ENCODE results near the gene TMA7B.

Gene TMA7B

GRCh38 chr22:40009951-40010671 is 49.9 kb downstream of the TMA7B start:
- Histone ChIP-seq H3K18ac (ENCODE audit: low read length) (peak overlapping the region; percentile 57), H3K56ac (ENCODE audit: low read length) (no peak overlapping the region), H3K4me3 (ENCODE audit: low read length) (no peak overlapping the region), H3K4ac (ENCODE audit: low read depth, low read length) (no peak overlapping the region), H4K8ac (ENCODE audit: low read depth, low read length) (no peak overlapping the region), H3K23ac (ENCODE audit: low read length) (no peak overlapping the region), H3K79me2 (ENCODE audit: control insufficient read depth, insufficient read depth, low read length) (peaks cover 4% of the 10 kb centered on the region), H4K5ac (ENCODE audit: low read length) (no peak overlapping the region), H3K79me1 (ENCODE audit: low read length) (peaks cover 20% of the 10 kb centered on the region), H3K27ac (ENCODE audit: low read depth, low read length) (no peak overlapping the region), H2BK15ac (replicated peaks; ENCODE audit: low read depth) (no peak overlapping the region), H3K9ac (ENCODE audit: low read length) (no peak overlapping the region), H2AK5ac (ENCODE audit: low read length) (no peak overlapping the region), H2BK5ac (ENCODE audit: low read length) (no peak overlapping the region), H3K4me2 (ENCODE audit: low read length) (no peak overlapping the region), H3K4me1 (ENCODE audit: control insufficient read depth, low read depth, low read length) (peaks cover 15% of the 10 kb centered on the region), H2BK120ac (ENCODE audit: low read depth, low read length) (no peak overlapping the region), H3K27me3 (ENCODE audit: insufficient read depth, low read length, poor library complexity) (no peaks in the 10 kb centered on the region), H3K36me3 (ENCODE audit: control insufficient read depth, insufficient read depth, low read length) (no peaks in the 10 kb centered on the region)
- no CpG with 5 or more reads among the region's 24 CpGs for WGBS (ENCODE audit: extremely low coverage, insufficient coverage, low lambda C conversion rate)
- no peak for DNase-seq

- Histone ChIP-seq H2AK5ac (ENCODE audit: low read length) (no peak overlapping the region), H3K27ac (ENCODE audit: low read depth, low read length) (no peak overlapping the region), H3K79me1 (ENCODE audit: low read length) (peaks cover 20% of the 10 kb centered on the region), H3K36me3 (ENCODE audit: control insufficient read depth, insufficient read depth, low read length) (no peaks in the 10 kb centered on the region), H3K27me3 (ENCODE audit: insufficient read depth, low read length, poor library complexity) (no peaks in the 10 kb centered on the region), H3K4me1 (ENCODE audit: control insufficient read depth, low read depth, low read length) (peaks cover 15% of the 10 kb centered on the region), H3K4me3 (ENCODE audit: low read length) (no peak overlapping the region), H4K8ac (ENCODE audit: low read depth, low read length) (no peak overlapping the region), H3K4me2 (ENCODE audit: low read length) (no peak overlapping the region), H3K56ac (ENCODE audit: low read length) (no peak overlapping the region), H3K79me2 (ENCODE audit: control insufficient read depth, insufficient read depth, low read length) (peaks cover 4% of the 10 kb centered on the region), H2BK15ac (replicated peaks; ENCODE audit: low read depth) (no peak overlapping the region), H2BK120ac (ENCODE audit: low read depth, low read length) (no peak overlapping the region), H3K18ac (ENCODE audit: low read length) (no peak overlapping the region), H2BK5ac (ENCODE audit: low read length) (no peak overlapping the region), H3K9ac (ENCODE audit: low read length) (no peak overlapping the region), H3K23ac (ENCODE audit: low read length) (no peak overlapping the region), H3K4ac (ENCODE audit: low read depth, low read length) (no peak overlapping the region), H4K5ac (ENCODE audit: low read length) (no peak overlapping the region)
- no peak for DNase-seq
- WGBS (ENCODE audit: extremely low coverage, insufficient coverage, low lambda C conversion rate), result no CpG with 5 or more reads among the region's 6 CpGs
These were observed 50.5 kb downstream of the TMA7B start for GRCh38 chr22:40010746-40011145.
